ENCODE data around the gene CIB4.

The CIB4 gene

GRCh38 chr2:26550276-26551015 is 90.7 kb downstream of the CIB4 start:
- no peak for DNase-seq (ENCODE audit: low spot score)

- DNase-seq (ENCODE audit: low spot score) = no peak
Observed at GRCh38 chr2:26542676-26543505, 98.3 kb downstream of the CIB4 start.

GRCh38 chr2:26542194-26542455 is 99.0 kb downstream of the CIB4 start:
- DNase-seq (ENCODE audit: low spot score) = no peak

GRCh38 chr2:26541401-26542193 is 99.6 kb downstream of the CIB4 start:
- DNase-seq (ENCODE audit: low spot score) = no peak

- no peak for DNase-seq (ENCODE audit: low spot score)
Observed at GRCh38 chr2:26540961-26541360, 100.2 kb downstream of the CIB4 start.

GRCh38 chr2:26540306-26540705 is 100.9 kb downstream of the CIB4 start:
- DNase-seq (ENCODE audit: low spot score) = no peak

GRCh38 chr2:26537826-26538475 is 103.2 kb downstream of the CIB4 start:
- no peak for DNase-seq (ENCODE audit: low spot score)

GRCh38 chr2:26537069-26537825 is 103.9 kb downstream of the CIB4 start:
- no peak for DNase-seq (ENCODE audit: low spot score)

- DNase-seq (ENCODE audit: low spot score) = no peak
Observed at GRCh38 chr2:26536371-26537068, 104.6 kb downstream of the CIB4 start.

- no peak for DNase-seq (ENCODE audit: low spot score)
Observed at GRCh38 chr2:26535663-26536275, 105.4 kb downstream of the CIB4 start.

- no peak for DNase-seq (ENCODE audit: low spot score)
Observed at GRCh38 chr2:26534865-26535662, 106.1 kb downstream of the CIB4 start.

GRCh38 chr2:26534098-26534864 is 106.9 kb downstream of the CIB4 start:
- no peak for DNase-seq (ENCODE audit: low spot score)

GRCh38 chr2:26533661-26534060 is 107.5 kb downstream of the CIB4 start:
- DNase-seq (ENCODE audit: low spot score) = no peak

- DNase-seq (ENCODE audit: low spot score) = no peak
Observed at GRCh38 chr2:26532301-26533250, 108.6 kb downstream of the CIB4 start.

Data from HuH-7.5 (cell line).